Hepatocyte (in vitro differentiated cells): ENCODE measurements around the gene ST6GALNAC5.

Source experiments
- CTCF ChIP-seq: fragments of 200-600 bp; sonication (generic); IDR thresholded peaks from 2 replicates; pipeline ENCODE4 v1.5.1; 2016; ENCODE audit warnings: antibody characterized with exemption, mild to moderate bottlenecking; ENCODE audit not compliant: poor library complexity
- EZH2 ChIP-seq: fragments of 200-600 bp; sonication (generic); IDR thresholded peaks from 2 replicates; pipeline ENCODE4 v1.6.1; 2016; ENCODE audit warnings: antibody characterized with exemption, mild to moderate bottlenecking, borderline replicate concordance
- EZH2phosphoT487 ChIP-seq: fragments of 200-600 bp; sonication (generic); IDR thresholded peaks from one replicate; pipeline ENCODE4 v1.6.1; 2018; ENCODE audit warnings: antibody characterized with exemption, mild to moderate bottlenecking, low read depth, moderate library complexity; ENCODE audit not compliant: unreplicated experiment, severe bottlenecking

- TF ChIP-seq CTCF (no peak), EZH2 (no peak), EZH2phosphoT487 (no peak)
These were observed 125.8 kb downstream of the ST6GALNAC5 start for GRCh38 chr1:76993036-76993435.
